Measurements from ENCODE around the gene CIB2.

The CIB2 gene

DNA sequence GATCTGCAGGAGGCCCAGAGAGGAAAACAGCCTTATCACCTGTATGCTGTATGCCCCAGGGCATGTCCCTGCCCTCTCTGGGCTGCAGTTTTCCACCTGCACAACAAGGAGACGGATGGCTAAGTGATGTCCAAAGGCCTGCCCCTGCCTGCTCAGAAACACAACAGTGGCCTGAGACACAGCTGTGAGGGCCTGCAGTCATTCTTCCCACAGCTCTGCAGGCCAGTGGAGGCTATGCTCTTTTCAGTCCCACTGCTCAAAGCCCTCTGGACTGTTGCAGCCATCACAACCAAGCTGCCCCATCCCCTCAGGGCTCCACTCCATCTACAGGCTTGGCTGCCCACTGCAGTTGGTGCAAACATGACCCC is 48.5 kb downstream of the CIB2 start:
- DNase-seq: no peak

- no peak for DNase-seq
These were observed 49.0 kb downstream of the CIB2 start for GRCh38 chr15:78082106-78082742.

DNA sequence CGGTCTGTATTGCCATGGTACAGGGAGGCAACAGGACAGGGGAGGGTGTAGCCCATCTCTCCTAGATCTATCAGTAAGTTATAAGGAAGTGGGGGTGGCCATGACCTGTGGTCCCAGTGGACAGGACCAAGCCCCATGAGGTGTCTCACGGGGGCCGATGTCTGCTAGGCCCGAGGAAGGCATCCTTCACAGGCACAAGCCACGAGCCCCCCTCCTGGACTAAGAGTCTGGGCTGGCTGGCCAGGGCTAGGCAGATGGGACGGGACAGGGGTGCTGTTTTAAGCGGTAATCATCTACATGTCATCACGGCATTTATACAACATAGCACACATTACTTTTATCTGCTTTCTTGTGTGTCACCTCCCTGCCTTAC is 51.2 kb downstream of the CIB2 start:
- no peak for DNase-seq

GRCh38 chr15:78079298-78080087 is 51.8 kb downstream of the CIB2 start:
- DNase-seq: no peak

DNA sequence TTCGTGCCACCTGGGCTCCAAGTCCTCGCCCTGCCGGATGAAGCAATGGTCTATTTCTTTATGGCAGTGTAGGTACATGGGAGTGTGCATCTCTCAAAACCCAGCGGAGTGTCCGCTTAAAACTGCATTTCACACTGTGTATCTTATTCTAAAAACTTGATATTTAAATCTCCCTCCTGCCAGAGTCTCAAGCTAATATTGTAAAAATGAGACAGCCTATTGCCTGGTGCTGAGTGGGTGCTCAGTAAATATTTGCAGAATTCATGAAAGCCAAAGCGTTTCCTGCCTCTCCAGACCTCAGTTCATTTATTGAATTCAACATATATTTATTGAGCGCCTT is 53.4 kb downstream of the CIB2 start:
- DNase-seq: no peak

DNA sequence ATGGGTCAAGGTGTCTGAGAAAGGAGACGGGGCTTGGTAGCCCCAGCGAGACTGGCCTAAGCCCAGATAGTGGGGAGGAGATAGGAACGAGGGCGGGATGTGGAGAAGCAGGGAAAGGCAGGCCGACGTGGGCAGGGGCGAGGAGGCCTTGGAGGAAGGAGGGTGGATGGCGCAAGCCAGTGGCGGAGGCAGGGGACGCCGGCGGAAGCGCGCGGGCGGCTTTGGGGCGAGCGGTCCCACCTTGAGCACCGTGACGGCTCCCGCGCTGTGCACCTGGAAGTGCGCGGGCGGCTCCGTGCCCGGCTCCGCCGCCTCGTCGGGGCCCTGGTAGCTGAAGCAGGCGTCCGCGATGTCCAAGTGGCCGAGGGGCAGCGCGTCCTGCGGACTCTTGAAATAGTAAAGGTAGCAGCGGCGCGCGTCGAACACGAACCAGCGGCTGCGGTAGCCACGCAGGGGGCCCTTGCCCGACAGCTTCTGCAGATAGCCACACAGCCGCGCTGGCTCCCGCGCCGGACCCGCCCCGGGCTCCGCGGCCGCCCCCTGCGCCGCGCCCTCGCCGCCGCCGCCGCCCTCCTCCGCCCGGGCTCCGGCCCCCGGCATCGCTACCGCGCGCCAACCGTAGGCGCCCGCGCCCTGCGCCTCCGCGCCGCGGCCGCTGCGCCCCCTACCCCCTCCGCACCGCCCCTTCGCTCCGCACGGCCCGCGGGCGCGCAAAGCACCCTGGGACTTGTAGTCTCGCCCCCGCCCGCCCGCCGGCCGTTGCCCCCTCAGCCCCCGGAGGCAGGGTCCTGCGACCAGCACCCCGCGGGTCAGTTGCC is 54.0 kb downstream of the CIB2 start, which contains the start of gene TBC1D2B:
TBC1D2B (minus strand) TSS at position 659 of the 818 bp plus-strand sequence; CDS start at position 600, 59 bp downstream.
- DNase-seq: no peak

DNA sequence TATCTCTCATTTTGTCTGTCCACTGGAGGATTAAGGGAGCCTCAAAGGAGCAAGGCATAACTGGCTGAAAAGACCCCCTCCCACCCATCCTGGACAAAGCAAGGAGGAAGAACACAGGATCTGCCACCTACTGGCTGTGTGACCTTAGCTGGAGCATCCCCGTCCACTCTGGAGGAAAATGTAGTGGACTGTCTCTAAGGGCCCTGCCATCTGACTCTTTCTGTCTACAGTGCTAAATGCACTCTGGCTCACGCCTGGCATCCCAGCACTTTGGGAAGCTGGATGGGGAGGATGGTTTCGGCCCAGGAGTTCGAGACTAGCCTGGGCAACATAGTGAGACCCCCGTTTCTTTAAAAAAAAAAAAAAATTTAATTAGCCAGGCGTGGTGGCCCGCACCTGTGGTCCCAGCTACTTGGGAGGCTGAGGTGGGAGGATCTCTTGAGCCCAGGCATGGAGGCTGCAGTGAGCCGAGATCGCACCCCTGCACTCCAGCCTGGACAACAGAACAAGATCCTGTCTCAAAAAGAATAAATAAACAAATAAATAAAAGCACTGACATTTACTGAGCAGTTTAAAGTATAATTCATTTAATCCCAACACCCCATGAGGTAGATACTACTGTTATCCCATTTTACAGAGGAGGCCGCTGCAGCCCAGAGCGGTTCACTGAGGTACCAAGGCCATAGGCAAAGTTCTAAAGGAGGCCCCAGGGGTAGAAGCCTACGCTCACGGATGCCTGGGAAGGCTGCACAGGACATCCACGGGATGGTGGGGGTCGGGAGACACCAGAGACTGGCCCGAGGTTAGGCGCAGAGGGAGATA is 54.8 kb downstream of the CIB2 start:
- DNase-seq: no peak

DNA sequence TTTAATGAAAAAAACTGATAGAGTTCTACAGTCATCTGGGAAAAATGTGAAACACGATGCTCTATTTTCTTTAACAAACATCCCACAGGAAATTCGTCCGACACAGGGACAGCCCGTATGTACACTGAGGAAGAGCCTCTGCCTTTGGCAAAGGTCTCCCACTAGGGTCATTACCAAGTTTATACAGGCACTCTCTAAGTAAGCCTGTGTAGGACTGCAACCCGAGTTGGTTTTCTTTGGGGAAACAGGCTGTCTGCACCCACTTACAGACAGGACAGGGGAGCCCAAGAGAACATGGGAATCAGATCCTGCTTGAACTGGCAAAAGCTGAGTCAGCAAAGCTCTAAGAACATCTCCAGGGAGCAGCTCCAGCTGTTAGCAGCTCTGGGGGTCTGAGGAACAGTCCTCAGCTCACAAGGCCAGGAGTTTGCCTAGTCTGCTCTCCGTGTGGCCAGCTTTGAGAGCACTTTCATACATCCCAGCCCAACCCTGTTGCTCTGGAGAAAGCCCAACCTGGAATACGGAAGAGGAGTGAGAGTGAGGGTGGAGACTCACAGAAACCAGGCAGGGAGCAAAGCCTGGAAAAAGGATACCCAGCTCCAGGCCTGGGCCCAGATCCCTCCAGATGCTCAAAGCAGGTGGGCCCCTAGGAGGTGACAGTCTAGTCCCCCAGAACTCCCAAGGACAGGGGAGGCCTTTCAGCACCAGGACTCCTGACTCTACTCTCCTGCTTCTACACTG is 55.6 kb downstream of the CIB2 start:
- no peak for DNase-seq

DNA sequence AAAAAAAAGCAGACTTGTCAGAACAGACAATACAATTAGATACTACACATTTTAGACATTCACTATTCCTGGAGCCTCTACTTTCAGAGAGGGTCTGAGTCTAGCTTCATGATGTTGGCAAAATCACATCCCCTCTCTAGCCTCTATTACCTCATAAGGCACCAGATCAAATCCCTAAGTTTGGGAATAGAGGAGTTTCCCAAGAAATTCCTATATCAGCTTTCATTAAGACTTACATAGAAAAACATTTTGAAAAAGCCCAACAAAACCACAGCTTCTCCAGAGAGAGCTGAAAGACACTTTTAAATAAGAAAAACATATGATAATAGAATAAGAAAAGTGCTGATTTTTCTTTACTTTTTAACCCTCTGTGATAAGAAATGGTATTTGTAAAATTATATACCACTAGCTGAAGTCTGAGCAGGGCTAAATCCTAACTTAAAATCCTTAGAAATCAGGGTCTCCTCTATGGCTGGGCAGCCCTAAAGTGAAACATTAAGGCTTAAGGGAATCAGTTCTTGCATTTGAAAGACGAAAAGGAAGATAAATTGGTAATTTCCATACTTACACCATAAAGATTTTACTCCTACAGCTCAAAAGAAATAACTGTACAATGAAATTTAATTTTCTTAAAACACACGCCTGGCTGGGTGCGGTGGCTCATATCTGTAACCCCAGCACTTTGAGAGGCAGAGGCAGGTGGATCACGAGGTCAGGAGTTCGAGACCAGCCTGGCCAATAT is 58.0 kb downstream of the CIB2 start:
- DNase-seq: no peak

GRCh38 chr15:78072080-78072892 is 59.0 kb downstream of the CIB2 start:
- DNase-seq: no peak

- DNase-seq: no peak
These were observed 59.9 kb downstream of the CIB2 start for GRCh38 chr15:78071383-78071782.

GRCh38 chr15:78070049-78070700 is 61.1 kb downstream of the CIB2 start:
- no peak for DNase-seq

- DNase-seq: no peak
These were observed 61.7 kb downstream of the CIB2 start for GRCh38 chr15:78069462-78070029.

- no peak for DNase-seq
These were observed 62.2 kb downstream of the CIB2 start for GRCh38 chr15:78069052-78069414.

GRCh38 chr15:78067328-78068228 is 63.7 kb downstream of the CIB2 start:
- no peak for DNase-seq

DNA sequence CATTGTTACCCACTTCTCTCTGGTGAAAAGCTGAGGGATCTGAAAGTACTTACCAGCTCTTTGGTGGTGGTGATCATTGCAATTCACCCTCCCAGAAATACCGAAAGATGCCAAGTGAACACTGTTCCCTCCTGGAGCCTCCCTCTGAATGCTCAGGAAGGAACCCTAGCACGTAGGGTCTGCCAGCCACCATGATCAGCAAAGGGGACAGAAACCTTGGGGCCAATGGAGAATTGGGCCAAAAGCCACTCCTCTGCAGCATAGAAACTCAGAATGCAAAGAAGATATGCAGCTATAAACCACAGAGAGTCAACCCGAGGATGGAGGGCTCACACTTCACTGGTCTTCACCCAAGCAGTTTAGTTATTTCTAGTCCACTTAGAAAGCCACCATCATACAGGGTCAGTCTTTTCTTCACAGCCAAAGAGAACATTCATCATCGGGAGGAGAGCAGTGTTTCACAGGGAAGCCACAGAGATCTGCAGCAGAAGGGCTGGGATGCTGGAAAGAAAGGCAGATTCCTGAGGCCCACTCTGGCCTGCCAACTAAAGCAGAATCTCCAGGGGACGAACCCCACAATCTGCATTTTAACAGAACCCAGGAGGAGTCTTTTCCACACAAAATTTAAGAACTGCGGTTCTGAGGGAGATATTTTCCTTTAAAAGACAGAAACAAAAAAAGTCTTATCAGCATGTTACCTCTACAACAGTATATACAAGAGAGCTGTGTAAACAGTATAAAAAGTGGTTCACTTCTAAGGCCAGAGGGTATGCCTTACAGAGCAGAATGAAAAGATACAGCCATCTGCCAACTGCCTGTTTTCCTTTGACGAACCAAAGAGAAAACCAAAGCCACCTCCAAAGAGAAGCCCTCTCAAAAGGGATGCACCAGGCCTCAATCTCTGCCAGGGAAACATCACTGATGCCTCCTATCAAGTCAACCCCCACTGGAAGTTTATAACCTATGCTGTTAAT is 65.0 kb downstream of the CIB2 start:
- DNase-seq: no peak

- no peak for DNase-seq
These were observed 65.9 kb downstream of the CIB2 start for GRCh38 chr15:78065284-78065872.

Measured in cortex of kidney (tissue), 1 donor.